Heart left ventricle (tissue), 13 donors: ENCODE data around the gene CABLES2.

Experiments used
- CTCF ChIP-seq, 12 donors: fragments of 200-600 bp; sonication (generic) in 4 of 12; IDR thresholded peaks; one replicate each; pipeline versions ENCODE4 v1.5.0 to v1.8.0; 2018 to 2022; ENCODE audit warnings: antibody characterized with exemption in 12 of 12, mild to moderate bottlenecking in 5 of 12
- POLR2A ChIP-seq, 2 donors: fragments of 450-650 bp; IDR thresholded peaks; one replicate each; pipeline ENCODE4 v1.6.1; 2017; ENCODE audit warnings: antibody characterized with exemption in 2 of 2, mild to moderate bottlenecking in 2 of 2, moderate library complexity in 2 of 2
- donor health status: ischemic (EF 13 %, LVEDD 7.1; RV severe dilation, severe dysfunction).
- donor health status: DM: no; HTN: yes; CAD: no.
- donor health status: DM: no; HTN: no; CAD: no.
- donor health status: ischemic (EF 25% LVEDD 6.9; RV normal size, moderate dysfunction).
- donor health status: ischemic (EF 25% LVEDD 5.7; RV mildly dilated, moderate dysfunction).
- donor health status: ischemic (EF 35%, LVEDD 5.7; RV mildly dilated, moderate dysfunction).
- donor health status: nonischemic (EF 11% LVEDD 7.7; RV severe dilation, severe dysfunction).
- donor health status: DM: yes; HTN: yes; CAD: no.
- donor health status: PGD.
- donor health status: ischemic (EF 29% LVEDD 5.4; RV normal size, mild dysfunction).
- donor health status: nonischemic (EF 23%, LVEDD 6.1; RV moderate dilation, normal function).

- no peak for TF ChIP-seq POLR2A (IDR thresholded peaks at IDR 0.05)
- TF ChIP-seq CTCF (IDR thresholded peaks at IDR 0.05), result no peak
These were observed 44.9 kb upstream of the CABLES2 start for GRCh38 chr20:62451970-62452369.
